ENCODE results near the gene HES6. TPM values are rescaled to one million over a fixed set of nuclear protein-coding genes. Genes with fewer than 3 reads are reported as not detected.

Gene HES6
- polyA plus RNA-seq, 1 donor (not counting 4 experiments of a cell fraction or from before 2014, with no cell fraction given) = 0.80 TPM

DNA sequence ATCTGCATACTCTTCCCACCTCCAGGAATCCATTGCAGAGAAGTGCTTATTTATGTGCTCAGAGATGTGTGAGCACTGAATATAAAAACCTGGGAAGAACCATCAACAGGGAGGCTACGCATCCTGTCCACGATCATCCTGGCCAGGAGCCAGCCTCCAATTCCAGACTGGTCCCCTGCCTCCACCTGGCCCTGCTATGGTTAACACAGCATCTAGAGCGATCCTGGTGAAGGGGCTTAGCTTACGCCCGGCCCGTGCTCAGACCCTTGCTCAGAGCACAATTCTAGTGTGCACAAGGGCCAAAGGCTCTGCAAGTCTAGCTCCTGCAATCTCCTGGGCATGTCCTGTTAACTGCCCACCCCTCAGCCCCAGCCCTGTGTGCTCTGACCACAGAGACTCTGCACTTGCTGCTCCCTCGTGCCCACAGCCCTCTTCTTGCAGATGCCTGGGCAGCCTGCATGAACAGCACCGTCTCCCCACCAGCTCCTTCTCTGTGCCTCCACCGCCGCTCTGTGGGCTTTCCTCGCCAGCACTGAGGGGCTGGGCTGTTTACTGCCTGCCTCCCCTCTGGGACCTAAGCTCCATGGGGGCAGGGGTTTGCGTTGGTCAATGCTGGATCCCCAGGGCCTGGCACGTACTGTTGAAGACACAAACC lies 42.1 kb upstream of the HES6 start:
- no peak overlapping the region for H3K9ac ChIP-seq (ENCODE audit: control insufficient read depth, extremely low read depth, insufficient read depth, low read length)
- FAIRE-seq (no peak), DNase-seq (ENCODE audit: low read depth, low spot score) (no peak)
- no peaks in the 10 kb centered on the region for H3K9me3 ChIP-seq (ENCODE audit: control insufficient read depth, low read depth, low read length)
- H4K20me1 ChIP-seq (ENCODE audit: control insufficient read depth, extremely low read depth, insufficient read depth, low read length) = no peaks in the 10 kb centered on the region
- peaks cover 0 to 5% of the 10 kb centered on the region in 2 experiments for H3K36me3 ChIP-seq (ENCODE audit: control insufficient read depth in 2 of 2, extremely low read depth in 1 of 2, insufficient read depth in 2 of 2, low read length in 2 of 2)
- no peak overlapping the region for H3K4me3 ChIP-seq (ENCODE audit: control insufficient read depth in 2 of 3, extremely low read depth in 1 of 3, insufficient read depth in 2 of 3, low read depth in 1 of 3, low read length in 3 of 3)
- dilution Hi-C loops (cut with MboI; ENCODE audit: extremely low pct_ligation_motif_present, low sequenced_read_pairs) = no loop called here
- H3K79me2 ChIP-seq (ENCODE audit: control insufficient read depth, insufficient read depth, low read length) = peaks cover 19% of the 10 kb centered on the region
- H3K27ac ChIP-seq (ENCODE audit: control insufficient read depth, insufficient read depth, low read length) = no peak overlapping the region
- TF ChIP-seq, protein P1, sequence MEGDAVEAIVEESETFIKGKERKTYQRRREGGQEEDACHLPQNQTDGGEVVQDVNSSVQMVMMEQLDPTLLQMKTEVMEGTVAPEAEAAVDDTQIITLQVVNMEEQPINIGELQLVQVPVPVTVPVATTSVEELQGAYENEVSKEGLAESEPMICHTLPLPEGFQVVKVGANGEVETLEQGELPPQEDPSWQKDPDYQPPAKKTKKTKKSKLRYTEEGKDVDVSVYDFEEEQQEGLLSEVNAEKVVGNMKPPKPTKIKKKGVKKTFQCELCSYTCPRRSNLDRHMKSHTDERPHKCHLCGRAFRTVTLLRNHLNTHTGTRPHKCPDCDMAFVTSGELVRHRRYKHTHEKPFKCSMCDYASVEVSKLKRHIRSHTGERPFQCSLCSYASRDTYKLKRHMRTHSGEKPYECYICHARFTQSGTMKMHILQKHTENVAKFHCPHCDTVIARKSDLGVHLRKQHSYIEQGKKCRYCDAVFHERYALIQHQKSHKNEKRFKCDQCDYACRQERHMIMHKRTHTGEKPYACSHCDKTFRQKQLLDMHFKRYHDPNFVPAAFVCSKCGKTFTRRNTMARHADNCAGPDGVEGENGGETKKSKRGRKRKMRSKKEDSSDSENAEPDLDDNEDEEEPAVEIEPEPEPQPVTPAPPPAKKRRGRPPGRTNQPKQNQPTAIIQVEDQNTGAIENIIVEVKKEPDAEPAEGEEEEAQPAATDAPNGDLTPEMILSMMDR (optimal IDR thresholded peaks at IDR 0.05 in 1 of 3, IDR thresholded peaks at IDR 0.05 in 1 of 3, conservative IDR thresholded peaks at IDR 0.05 in 1 of 3; ENCODE audit: extremely low read depth in 1 of 3, insufficient read depth in 2 of 3, low read length in 3 of 3) = no peak
- no peak for TF ChIP-seq EZH2 (IDR thresholded peaks at IDR 0.05; ENCODE audit: low read length)
- H3K4me2 ChIP-seq (ENCODE audit: control insufficient read depth, extremely low read depth, insufficient read depth, low read depth, low read length) = no peak overlapping the region
- H3K27me3 ChIP-seq (ENCODE audit: control insufficient read depth, extremely low read depth, insufficient read depth, low read length) = no peaks in the 10 kb centered on the region
- H3K9me1 ChIP-seq (ENCODE audit: control insufficient read depth, extremely low read depth, insufficient read depth, low read length) = no peaks in the 10 kb centered on the region
- H3K4me1 ChIP-seq (ENCODE audit: control insufficient read depth, extremely low read depth, insufficient read depth, low read length) = peaks cover 21% of the 10 kb centered on the region
- no peak overlapping the region for H2AFZ ChIP-seq (ENCODE audit: control insufficient read depth, low read length)

DNA sequence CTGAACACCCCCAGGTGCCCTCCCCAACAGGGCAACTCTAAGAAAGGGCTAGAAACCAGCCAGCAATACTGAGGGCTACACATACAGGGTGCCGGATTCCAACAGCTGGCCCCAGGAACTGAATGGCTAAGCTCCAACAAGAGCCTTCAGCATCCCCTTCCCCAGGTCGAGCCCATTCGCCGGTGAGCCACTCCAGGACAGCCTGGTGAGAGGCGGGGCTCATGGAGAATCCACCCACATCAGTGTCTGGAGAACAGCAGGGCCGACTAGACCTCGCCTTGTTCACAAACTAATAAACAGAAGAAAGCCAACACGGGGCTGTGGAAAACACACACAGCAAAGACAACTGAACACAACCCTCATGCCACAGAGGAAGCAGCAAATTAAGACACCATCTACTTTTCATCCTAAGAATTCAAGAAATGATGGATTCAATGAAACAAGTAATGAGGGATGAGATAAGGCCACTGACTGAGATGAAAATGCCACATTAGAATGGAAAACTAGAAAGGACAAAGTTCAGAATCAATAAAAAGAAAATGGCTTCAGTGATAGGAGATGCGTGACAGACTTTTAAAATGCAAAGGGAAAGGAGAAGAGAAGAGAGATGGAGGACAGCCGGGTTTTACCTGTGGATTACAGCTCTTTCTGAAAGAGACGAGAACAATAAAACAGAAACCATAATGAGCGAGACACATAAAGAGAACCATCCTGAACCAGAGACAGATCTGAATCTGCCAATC lies 40.4 kb upstream of the HES6 start:
- H3K9ac ChIP-seq (ENCODE audit: control insufficient read depth, extremely low read depth, insufficient read depth, low read length) = no peak overlapping the region
- no peaks in the 10 kb centered on the region for H3K9me1 ChIP-seq (ENCODE audit: control insufficient read depth, extremely low read depth, insufficient read depth, low read length)
- peaks cover 17% of the 10 kb centered on the region for H3K79me2 ChIP-seq (ENCODE audit: control insufficient read depth, insufficient read depth, low read length)
- H3K27ac ChIP-seq (ENCODE audit: control insufficient read depth, insufficient read depth, low read length) = no peak overlapping the region
- TF ChIP-seq EZH2 (IDR thresholded peaks at IDR 0.05; ENCODE audit: low read length) = no peak
- TF ChIP-seq, protein P1 (optimal IDR thresholded peaks at IDR 0.05 in 1 of 3, IDR thresholded peaks at IDR 0.05 in 1 of 3, conservative IDR thresholded peaks at IDR 0.05 in 1 of 3; ENCODE audit: extremely low read depth in 1 of 3, insufficient read depth in 2 of 3, low read length in 3 of 3) = no peak
- no peak overlapping the region for H3K4me3 ChIP-seq (ENCODE audit: control insufficient read depth in 2 of 3, extremely low read depth in 1 of 3, insufficient read depth in 2 of 3, low read depth in 1 of 3, low read length in 3 of 3)
- no peak overlapping the region for H2AFZ ChIP-seq (ENCODE audit: control insufficient read depth, low read length)
- FAIRE-seq (no peak), DNase-seq (ENCODE audit: low read depth, low spot score) (no peak)
- no peaks in the 10 kb centered on the region for H4K20me1 ChIP-seq (ENCODE audit: control insufficient read depth, extremely low read depth, insufficient read depth, low read length)
- no peaks in the 10 kb centered on the region for H3K9me3 ChIP-seq (ENCODE audit: control insufficient read depth, low read depth, low read length)
- no peaks in the 10 kb centered on the region for H3K27me3 ChIP-seq (ENCODE audit: control insufficient read depth, extremely low read depth, insufficient read depth, low read length)
- no peak overlapping the region for H3K4me2 ChIP-seq (ENCODE audit: control insufficient read depth, extremely low read depth, insufficient read depth, low read depth, low read length)
- peaks cover 6 to 15% of the 10 kb centered on the region in 2 experiments for H3K36me3 ChIP-seq (ENCODE audit: control insufficient read depth in 2 of 2, extremely low read depth in 1 of 2, insufficient read depth in 2 of 2, low read length in 2 of 2)
- peaks cover 4% of the 10 kb centered on the region for H3K4me1 ChIP-seq (ENCODE audit: control insufficient read depth, extremely low read depth, insufficient read depth, low read length)
- dilution Hi-C loops (cut with MboI; ENCODE audit: extremely low pct_ligation_motif_present, low sequenced_read_pairs) = no loop called here

Data from keratinocyte (primary cell).